ENCODE results near the gene CACNA1B.
"Not testable (repeated sequence)": the region's sequence is repeated elsewhere in the genome, so short reads cannot be mapped to it uniquely, and the experiment has no call there.

DNA sequence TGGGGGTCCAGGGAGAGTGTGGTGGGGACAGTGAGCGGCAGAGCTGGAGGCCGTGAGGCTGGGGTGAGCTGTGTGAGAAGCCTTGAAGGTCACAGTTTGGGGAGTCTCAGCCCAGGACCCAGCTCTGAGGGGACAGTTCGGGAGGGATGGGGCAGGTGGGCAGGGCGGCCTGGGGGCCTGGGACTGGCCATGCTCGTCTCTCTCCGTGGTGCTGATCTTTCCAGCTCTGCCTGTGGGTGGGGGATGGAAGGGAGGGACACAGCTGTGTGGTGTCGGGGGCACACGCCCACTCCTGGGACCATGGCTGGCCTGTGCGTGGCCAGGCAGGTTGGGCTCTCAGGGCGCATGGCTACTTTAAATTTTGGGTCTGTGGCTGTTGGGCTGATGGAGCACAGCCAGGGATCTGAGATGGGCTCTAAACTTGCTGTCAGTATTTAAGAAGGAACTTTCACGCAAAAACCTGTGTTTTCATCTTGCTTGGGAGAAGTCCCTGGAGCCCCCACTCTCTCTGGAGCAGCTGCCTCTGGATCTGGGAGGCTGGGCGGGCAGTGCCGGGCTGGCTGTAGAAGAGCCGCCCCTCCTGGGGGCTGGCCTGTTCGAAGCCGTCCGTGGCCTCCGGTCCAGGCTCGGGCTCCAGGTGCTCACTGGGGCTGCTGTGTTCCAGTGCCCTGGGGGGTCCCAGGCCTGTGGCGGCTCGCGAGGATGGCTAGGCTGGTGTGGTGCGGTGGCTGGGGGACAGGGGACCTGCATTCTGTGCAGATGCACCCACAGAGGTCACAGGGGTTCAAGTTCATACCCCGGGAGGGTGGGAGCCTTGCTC, 13.4 kb downstream of the CACNA1B start:
- TF ChIP-seq, protein P1, sequence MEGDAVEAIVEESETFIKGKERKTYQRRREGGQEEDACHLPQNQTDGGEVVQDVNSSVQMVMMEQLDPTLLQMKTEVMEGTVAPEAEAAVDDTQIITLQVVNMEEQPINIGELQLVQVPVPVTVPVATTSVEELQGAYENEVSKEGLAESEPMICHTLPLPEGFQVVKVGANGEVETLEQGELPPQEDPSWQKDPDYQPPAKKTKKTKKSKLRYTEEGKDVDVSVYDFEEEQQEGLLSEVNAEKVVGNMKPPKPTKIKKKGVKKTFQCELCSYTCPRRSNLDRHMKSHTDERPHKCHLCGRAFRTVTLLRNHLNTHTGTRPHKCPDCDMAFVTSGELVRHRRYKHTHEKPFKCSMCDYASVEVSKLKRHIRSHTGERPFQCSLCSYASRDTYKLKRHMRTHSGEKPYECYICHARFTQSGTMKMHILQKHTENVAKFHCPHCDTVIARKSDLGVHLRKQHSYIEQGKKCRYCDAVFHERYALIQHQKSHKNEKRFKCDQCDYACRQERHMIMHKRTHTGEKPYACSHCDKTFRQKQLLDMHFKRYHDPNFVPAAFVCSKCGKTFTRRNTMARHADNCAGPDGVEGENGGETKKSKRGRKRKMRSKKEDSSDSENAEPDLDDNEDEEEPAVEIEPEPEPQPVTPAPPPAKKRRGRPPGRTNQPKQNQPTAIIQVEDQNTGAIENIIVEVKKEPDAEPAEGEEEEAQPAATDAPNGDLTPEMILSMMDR (IDR thresholded peaks at IDR 0.05) = not testable (repeated sequence)
- not testable (repeated sequence) for TF ChIP-seq POLR2A (IDR thresholded peaks at IDR 0.05; ENCODE audit: low read depth); POLR2AphosphoS5 (IDR thresholded peaks at IDR 0.05)

All from esophagus muscularis mucosa (tissue), 3 donors.